ENCODE data around the gene CACNG4. TPM values are rescaled to one million over a fixed set of nuclear protein-coding genes. Genes with fewer than 3 reads are reported as not detected.
A peak's percentile ranks its signal among the peaks of the same experiment; 100 is the strongest.

The CACNG4 gene
- total and polyA plus RNA-seq, 2 experiments from 2014 or later = 1.6 to 4.1 TPM

- peaks cover 27% of the 10 kb centered on the region for H3K4me1 Mint-ChIP-seq
- Histone ChIP-seq H3F3A (replicated peaks; ENCODE audit: low read depth) (no peaks in the 10 kb centered on the region), H3K4me3 (no peak overlapping the region), H3K4me2 (peak overlapping the region; percentile 63; the same call in 1 of the 2 replicates), H3K27me3 (ENCODE audit: insufficient read depth) (no peaks in the 10 kb centered on the region), H3K4me1 (ENCODE audit: insufficient read depth) (peaks cover 18% of the 10 kb centered on the region), H3K9me2 (ENCODE audit: insufficient read depth) (0 out of 2 replicates have a peak, but pooled peaks cover 10% of the 10 kb centered on the region), H3K79me2 (replicated peaks; ENCODE audit: insufficient read depth) (no peaks in the 10 kb centered on the region), H3K36me3 (ENCODE audit: insufficient read depth) (no peaks in the 10 kb centered on the region), H2AFZ (no peak overlapping the region), H4K20me1 (replicated peaks; ENCODE audit: insufficient read depth) (no peaks in the 10 kb centered on the region), H3K27ac (ENCODE audit: low read depth) (no peak overlapping the region; the same call in 1 of the 2 replicates)
- H3K36me3 Mint-ChIP-seq (ENCODE audit: low read depth) = peaks cover 8% of the 10 kb centered on the region; the same call in 2 of the 3 replicates
- DNase-seq (ENCODE audit: low spot score) (peak; percentile 61), ATAC-seq (peak; percentile 51)
- H3K27me3 Mint-ChIP-seq (ENCODE audit: insufficient read depth, low read depth, poor library complexity) = peaks cover 6% of the 10 kb centered on the region
- H3K27ac Mint-ChIP-seq = peak overlapping the region; percentile 65; the same call in 1 of the 2 replicates
- H3K4me3 Mint-ChIP-seq = no peak overlapping the region
- TF ChIP-seq ZNF114 (CRISPR knock-in tag; IDR thresholded peaks at IDR 0.05) (no peak), ETS1 (IDR thresholded peaks at IDR 0.05) (no peak), ZNF331 (CRISPR knock-in tag; IDR thresholded peaks at IDR 0.05; ENCODE audit: low read depth) (no peak), EZH2phosphoT487 (IDR thresholded peaks at IDR 0.05; ENCODE audit: unreplicated experiment) (no peak), EZH2 (IDR thresholded peaks at IDR 0.05; ENCODE audit: low read depth, unreplicated experiment) (no peak), STAT1 (IDR thresholded peaks at IDR 0.05; ENCODE audit: unreplicated experiment) (no peak), POLR2AphosphoS5 (IDR thresholded peaks at IDR 0.05; ENCODE audit: low read depth) (no peak), JUNB (IDR thresholded peaks at IDR 0.05; ENCODE audit: unreplicated experiment) (no peak), CTCF (conservative IDR thresholded peaks at IDR 0.05; ENCODE audit: low read depth in 2 of 2) (no peak), CREB1 (CRISPR knock-in tag; IDR thresholded peaks at IDR 0.05; ENCODE audit: low read depth) (no peak), NANOG (IDR thresholded peaks at IDR 0.05; ENCODE audit: borderline replicate concordance) (no peak)
- TF ChIP-seq, protein P1, sequence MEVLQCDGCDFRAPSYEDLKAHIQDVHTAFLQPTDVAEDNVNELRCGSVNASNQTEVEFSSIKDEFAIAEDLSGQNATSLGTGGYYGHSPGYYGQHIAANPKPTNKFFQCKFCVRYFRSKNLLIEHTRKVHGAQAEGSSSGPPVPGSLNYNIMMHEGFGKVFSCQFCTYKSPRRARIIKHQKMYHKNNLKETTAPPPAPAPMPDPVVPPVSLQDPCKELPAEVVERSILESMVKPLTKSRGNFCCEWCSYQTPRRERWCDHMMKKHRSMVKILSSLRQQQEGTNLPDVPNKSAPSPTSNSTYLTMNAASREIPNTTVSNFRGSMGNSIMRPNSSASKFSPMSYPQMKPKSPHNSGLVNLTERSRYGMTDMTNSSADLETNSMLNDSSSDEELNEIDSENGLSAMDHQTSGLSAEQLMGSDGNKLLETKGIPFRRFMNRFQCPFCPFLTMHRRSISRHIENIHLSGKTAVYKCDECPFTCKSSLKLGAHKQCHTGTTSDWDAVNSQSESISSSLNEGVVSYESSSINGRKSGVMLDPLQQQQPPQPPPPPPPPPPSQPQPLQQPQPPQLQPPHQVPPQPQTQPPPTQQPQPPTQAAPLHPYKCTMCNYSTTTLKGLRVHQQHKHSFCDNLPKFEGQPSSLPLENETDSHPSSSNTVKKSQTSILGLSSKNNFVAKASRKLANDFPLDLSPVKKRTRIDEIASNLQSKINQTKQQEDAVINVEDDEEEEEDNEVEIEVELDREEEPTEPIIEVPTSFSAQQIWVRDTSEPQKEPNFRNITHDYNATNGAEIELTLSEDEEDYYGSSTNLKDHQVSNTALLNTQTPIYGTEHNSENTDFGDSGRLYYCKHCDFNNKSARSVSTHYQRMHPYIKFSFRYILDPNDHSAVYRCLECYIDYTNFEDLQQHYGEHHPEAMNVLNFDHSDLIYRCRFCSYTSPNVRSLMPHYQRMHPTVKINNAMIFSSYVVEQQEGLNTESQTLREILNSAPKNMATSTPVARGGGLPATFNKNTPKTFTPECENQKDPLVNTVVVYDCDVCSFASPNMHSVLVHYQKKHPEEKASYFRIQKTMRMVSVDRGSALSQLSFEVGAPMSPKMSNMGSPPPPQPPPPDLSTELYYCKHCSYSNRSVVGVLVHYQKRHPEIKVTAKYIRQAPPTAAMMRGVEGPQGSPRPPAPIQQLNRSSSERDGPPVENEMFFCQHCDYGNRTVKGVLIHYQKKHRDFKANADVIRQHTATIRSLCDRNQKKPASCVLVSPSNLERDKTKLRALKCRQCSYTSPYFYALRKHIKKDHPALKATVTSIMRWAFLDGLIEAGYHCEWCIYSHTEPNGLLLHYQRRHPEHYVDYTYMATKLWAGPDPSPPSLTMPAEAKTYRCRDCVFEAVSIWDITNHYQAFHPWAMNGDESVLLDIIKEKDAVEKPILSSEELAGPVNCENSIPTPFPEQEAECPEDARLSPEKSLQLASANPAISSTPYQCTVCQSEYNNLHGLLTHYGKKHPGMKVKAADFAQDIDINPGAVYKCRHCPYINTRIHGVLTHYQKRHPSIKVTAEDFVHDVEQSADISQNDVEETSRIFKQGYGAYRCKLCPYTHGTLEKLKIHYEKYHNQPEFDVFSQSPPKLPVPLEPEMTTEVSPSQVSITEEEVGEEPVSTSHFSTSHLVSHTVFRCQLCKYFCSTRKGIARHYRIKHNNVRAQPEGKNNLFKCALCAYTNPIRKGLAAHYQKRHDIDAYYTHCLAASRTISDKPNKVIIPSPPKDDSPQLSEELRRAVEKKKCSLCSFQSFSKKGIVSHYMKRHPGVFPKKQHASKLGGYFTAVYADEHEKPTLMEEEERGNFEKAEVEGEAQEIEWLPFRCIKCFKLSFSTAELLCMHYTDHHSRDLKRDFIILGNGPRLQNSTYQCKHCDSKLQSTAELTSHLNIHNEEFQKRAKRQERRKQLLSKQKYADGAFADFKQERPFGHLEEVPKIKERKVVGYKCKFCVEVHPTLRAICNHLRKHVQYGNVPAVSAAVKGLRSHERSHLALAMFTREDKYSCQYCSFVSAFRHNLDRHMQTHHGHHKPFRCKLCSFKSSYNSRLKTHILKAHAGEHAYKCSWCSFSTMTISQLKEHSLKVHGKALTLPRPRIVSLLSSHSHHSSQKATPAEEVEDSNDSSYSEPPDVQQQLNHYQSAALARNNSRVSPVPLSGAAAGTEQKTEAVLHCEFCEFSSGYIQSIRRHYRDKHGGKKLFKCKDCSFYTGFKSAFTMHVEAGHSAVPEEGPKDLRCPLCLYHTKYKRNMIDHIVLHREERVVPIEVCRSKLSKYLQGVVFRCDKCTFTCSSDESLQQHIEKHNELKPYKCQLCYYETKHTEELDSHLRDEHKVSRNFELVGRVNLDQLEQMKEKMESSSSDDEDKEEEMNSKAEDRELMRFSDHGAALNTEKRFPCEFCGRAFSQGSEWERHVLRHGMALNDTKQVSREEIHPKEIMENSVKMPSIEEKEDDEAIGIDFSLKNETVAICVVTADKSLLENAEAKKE (CRISPR knock-in tag; IDR thresholded peaks at IDR 0.05) = no peak
- TF ChIP-seq, protein P2, sequence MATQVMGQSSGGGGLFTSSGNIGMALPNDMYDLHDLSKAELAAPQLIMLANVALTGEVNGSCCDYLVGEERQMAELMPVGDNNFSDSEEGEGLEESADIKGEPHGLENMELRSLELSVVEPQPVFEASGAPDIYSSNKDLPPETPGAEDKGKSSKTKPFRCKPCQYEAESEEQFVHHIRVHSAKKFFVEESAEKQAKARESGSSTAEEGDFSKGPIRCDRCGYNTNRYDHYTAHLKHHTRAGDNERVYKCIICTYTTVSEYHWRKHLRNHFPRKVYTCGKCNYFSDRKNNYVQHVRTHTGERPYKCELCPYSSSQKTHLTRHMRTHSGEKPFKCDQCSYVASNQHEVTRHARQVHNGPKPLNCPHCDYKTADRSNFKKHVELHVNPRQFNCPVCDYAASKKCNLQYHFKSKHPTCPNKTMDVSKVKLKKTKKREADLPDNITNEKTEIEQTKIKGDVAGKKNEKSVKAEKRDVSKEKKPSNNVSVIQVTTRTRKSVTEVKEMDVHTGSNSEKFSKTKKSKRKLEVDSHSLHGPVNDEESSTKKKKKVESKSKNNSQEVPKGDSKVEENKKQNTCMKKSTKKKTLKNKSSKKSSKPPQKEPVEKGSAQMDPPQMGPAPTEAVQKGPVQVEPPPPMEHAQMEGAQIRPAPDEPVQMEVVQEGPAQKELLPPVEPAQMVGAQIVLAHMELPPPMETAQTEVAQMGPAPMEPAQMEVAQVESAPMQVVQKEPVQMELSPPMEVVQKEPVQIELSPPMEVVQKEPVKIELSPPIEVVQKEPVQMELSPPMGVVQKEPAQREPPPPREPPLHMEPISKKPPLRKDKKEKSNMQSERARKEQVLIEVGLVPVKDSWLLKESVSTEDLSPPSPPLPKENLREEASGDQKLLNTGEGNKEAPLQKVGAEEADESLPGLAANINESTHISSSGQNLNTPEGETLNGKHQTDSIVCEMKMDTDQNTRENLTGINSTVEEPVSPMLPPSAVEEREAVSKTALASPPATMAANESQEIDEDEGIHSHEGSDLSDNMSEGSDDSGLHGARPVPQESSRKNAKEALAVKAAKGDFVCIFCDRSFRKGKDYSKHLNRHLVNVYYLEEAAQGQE (IDR thresholded peaks at IDR 0.05; ENCODE audit: unreplicated experiment) = no peak
- peaks cover 20% of the 10 kb centered on the region for H3K9me3 Mint-ChIP-seq
Observed at GRCh38 chr17:66951605-66951953, 12.9 kb upstream of the CACNG4 start.

Data from GM23338 (cell line).